HG02885 (cell line): ENCODE results near the gene TDRKH.
"Not testable (repeated sequence)": the region's sequence is repeated elsewhere in the genome, so short reads cannot be mapped to it uniquely, and the experiment has no call there.

Experiments used
- ATAC-seq: cut with Tn5 transposase; IDR thresholded peaks from one replicate; pipeline ENCODE4 v1.9.1; 2021; ENCODE audit warnings: mild to moderate bottlenecking; ENCODE audit not compliant: unreplicated experiment, poor library complexity

The TDRKH gene

GRCh38 chr1:151806170-151806569, 15.9 kb upstream of the TDRKH start:
- ATAC-seq = no peak

GRCh38 chr1:151805066-151805820, 14.9 kb upstream of the TDRKH start, which contains the start of gene LINGO4:
TSS of gene LINGO4 (minus strand) at chr1:151805419. CDS start at chr1:151802704, 2,715 bp downstream.
- no peak for ATAC-seq

GRCh38 chr1:151803915-151804314, 13.6 kb upstream of the TDRKH start:
- ATAC-seq = no peak

GRCh38 chr1:151803164-151803563, 12.9 kb upstream of the TDRKH start:
- ATAC-seq = no peak

GRCh38 chr1:151802372-151802771, 12.1 kb upstream of the TDRKH start:
- ATAC-seq = no peak

GRCh38 chr1:151801846-151802245, 11.5 kb upstream of the TDRKH start:
- ATAC-seq = no peak

- ATAC-seq = no peak
Measured at GRCh38 chr1:151801310-151801820, 11.1 kb upstream of the TDRKH start.

- no peak for ATAC-seq
Measured at GRCh38 chr1:151800830-151801229, 10.5 kb upstream of the TDRKH start.

- ATAC-seq = no peak
Measured at GRCh38 chr1:151799179-151800022, 9.1 kb upstream of the TDRKH start.

- no peak for ATAC-seq
Measured at GRCh38 chr1:151798571-151798970, 8.3 kb upstream of the TDRKH start.

- no peak for ATAC-seq
Measured at GRCh38 chr1:151790940-151791651, 796 bp upstream of the TDRKH start.

GRCh38 chr1:151787689-151788088, 2.6 kb downstream of the TDRKH start:
- ATAC-seq = no peak

GRCh38 chr1:151783796-151784195, 6.5 kb downstream of the TDRKH start:
- no peak for ATAC-seq

GRCh38 chr1:151782741-151783140, 7.6 kb downstream of the TDRKH start:
- ATAC-seq = no peak

GRCh38 chr1:151782026-151782425, 8.3 kb downstream of the TDRKH start:
- not testable (repeated sequence) for ATAC-seq

- ATAC-seq = not testable (repeated sequence)
Measured at GRCh38 chr1:151780736-151781135, 9.6 kb downstream of the TDRKH start.

GRCh38 chr1:151779852-151780251, 10.4 kb downstream of the TDRKH start:
- no peak for ATAC-seq

- no peak for ATAC-seq
Measured at GRCh38 chr1:151777317-151777716, 13.0 kb downstream of the TDRKH start.

GRCh38 chr1:151776665-151777062, 13.6 kb downstream of the TDRKH start:
- ATAC-seq = no peak

GRCh38 chr1:151775894-151776664, 14.2 kb downstream of the TDRKH start:
- ATAC-seq = no peak
